ENCODE results near the gene SUPT16H.
"Not testable (repeated sequence)": the region's sequence is repeated elsewhere in the genome, so short reads cannot be mapped to it uniquely, and the experiment has no call there.

Gene SUPT16H

DNA sequence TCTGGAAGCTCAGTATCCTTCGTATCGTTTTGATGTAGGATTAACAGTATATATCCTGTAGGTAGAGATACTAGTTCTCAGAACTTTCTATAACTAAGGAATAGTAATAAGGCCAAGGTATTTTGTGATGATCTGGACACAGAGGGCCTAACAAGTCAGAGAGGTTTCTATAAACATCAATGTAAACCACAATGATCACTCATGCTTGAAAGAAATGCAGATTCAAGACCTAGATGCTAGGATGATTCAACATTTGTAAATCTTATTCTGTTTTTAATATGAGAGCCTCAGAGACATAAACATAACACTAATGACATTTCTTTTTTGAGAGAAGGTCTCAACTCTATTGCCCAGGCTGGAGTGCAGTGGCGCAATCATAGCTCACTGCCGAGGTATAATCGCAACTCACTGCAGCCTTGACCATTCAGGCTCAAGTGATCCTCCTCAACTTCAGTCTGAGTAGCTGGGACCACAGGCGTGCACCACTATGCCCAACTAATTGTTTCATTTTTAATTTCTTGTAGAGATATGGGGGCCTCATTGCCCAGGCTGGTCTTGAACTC lies 16.2 kb downstream of the SUPT16H start:
- DNase-seq (ENCODE audit: low read depth, low spot score): no peak

DNA sequence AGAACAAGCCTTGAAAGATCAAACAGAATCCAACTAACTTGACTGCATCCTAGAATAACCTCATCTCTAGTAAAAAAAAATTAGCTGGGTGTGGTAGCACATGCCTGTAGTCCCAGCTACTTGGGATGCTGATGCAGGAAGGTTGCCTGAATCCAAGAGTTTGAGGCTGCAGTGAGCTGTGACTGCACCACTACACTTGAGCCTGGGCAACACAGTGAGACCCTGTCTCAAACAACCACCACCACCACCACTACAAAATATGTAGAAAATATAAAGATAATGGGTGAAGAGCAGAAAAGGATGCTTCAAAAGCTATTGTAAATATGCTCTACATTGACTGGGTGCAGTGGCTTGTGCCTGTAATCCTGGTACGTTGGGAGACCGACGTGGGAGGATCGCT lies 27.3 kb downstream of the SUPT16H start:
- DNase-seq (ENCODE audit: low read depth, low spot score): no peak

DNA sequence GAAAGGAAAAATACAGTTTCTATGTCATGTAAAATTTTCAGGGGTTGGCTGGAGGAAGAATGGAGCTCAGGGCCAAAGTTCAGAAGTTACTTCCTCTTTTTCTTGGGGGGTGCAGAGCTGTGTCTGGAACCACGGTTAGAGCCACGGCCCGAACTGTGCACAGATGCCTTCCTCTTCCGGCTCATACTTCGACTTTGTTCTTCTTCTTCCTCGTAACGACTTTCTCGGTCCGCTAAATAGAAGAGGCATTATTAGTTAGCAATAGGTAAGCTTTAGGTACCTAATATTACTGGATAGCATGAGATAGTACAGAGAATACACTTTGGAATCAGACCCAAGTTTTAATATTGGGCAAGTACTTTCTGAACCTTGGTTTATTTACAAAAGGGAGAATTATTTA lies 31.2 kb downstream of the SUPT16H start:
- DNase-seq (ENCODE audit: low read depth, low spot score): no peak

DNA sequence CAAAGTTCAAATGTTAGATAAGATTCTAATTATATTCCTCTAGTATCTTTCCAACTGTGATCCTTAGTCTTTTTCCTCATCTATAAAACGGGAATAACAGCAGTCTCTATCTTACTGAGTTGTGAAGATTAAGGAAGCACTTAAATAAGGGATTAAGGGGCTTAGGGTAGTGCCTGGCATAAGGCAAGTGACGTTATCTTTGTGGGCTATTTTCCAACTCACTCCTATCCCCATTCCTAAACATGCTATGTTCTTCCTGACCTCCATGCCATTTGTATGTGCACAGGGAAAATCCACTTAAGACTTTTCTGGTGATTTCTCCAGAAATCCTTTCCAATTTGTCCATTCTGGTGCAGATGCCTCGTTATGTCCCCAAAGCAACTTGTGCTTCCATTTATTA lies 33.3 kb downstream of the SUPT16H start:
- no peak for DNase-seq (ENCODE audit: low read depth, low spot score)

DNA sequence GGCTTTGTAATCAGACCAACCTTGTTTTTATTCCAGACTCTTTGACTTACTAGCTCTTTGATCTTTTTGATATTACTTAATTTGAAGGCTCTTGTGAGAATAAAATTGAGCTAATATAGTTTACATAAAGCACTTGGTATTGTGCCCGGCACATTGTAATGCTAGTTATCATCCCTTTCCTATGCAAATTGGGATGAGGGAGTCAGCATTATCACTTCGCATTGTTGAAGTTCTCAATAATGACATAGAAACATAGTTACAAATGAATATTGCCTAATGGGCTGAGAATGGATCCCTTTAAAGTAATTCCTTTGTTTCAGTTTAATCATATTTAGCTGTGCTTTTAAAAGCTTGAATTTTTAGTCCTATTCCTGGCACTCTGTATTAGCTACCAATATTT lies 36.6 kb downstream of the SUPT16H start:
- no peak for DNase-seq (ENCODE audit: low read depth, low spot score)

DNA sequence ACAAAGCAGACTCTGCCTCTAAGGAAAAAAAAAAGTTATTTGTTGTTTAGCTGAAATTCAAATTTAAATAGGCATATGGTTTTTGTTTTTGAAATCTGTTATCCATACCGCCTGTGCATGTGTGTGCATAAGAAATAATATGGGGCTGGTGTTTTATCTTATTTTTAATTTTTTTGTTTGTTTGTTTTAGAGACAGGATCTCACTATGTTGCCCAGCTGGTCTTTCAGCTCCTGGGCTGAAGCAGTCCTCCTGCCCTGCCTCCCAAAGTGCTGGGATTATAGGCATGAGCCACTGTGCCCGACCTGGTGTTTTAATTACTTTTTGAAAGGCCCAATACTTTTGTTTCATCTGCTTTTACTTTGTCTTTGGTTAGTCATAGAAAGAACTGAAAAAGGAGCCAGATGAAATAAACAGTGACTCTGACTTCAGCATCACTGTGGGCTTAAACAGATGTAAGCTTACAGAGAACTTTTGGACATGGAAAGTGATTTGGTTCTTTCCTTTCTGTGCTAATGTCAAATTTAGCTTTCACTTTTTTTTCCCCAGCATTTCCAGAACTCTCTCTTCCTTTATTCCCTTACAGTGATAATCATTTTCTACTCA lies 37.2 kb downstream of the SUPT16H start:
- DNase-seq (ENCODE audit: low read depth, low spot score): no peak

DNA sequence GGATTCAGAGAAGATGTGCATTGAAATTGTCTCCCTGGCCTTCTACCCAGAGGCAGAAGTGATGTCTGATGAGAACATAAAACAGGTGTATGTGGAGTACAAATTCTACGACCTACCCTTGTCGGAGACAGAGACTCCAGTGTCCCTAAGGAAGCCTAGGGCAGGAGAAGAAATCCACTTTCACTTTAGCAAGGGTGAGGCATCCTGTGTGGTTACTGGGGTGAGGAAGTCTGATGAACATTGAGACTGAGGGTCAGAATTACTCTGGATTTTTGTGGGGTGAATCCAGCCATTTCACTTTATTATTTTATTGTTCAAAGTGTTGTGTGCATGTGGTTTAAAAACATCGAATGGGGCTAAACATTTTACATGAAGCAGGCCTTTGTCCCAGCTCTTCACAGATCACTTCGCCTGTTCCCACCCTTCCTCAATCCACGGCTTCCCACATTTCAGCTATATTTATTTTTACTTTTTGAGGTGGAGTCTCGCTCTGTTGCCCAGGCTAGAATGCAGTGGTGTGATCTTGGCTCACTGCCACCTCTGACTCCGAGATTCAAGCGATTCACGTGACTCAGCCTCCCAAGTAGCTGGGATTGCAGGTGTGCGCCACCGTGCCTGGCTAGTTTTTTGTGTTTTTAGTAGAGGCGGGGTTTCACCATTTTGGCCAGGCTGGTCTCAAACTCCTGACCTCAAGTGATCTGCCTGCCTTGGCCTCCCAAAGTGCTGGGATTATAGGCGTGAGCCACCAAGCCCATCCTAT lies 40.6 kb downstream of the SUPT16H start:
- DNase-seq (ENCODE audit: low read depth, low spot score): no peak

DNA sequence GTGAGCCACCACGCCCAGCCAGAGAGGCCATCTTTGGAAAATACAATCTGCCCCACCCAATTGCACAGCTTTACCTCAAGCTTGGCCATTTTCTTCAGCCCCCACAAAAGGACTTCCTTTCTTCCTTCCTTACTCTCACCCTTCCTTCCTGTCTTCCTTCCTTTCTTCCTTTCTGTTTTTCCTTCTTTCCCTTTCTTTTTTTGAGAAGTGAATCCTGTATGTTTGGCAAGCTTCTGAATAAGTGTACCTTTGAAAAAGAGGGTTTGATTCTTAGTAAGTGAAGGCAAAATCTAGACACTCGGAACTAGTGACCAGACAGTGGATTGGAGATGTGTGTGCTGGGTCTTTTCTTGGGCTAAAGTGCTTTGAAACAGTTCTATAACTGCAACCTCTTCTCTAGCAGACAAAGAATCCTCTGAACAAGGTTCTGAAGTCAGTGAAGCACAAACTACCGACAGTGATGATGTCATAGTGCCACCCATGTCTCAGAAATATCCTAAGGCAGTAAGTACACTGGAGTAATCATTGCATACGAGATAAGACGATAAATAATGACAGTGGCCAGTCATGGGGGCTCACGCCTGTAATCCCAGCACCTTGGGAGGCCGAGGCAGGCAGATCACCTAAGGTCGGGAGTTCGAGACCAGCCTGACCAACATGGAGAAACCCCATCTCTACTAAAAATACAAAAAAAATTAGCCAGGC lies 49.5 kb downstream of the SUPT16H start:
- DNase-seq (ENCODE audit: low read depth, low spot score): no peak

DNA sequence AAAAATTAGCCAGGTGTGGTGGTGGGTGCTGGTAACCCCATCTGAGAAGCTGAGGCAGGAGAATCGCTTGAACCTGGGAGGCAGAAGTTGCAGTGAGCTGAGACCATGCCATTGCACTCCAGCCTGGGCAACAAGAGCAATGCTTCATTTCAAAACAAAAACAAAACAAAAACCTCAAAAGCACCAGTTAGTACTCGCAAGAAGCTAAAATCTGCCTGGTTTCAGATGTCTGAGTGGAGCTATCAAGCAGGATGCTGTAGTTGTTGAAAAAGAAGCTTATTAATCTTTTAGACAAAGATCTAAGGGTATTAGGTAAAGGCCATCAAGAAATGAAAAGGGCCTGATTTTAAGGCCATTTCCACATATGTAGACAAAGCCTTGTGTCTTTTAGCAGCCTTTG lies 50.9 kb downstream of the SUPT16H start:
- no peak for DNase-seq (ENCODE audit: low read depth, low spot score)

DNA sequence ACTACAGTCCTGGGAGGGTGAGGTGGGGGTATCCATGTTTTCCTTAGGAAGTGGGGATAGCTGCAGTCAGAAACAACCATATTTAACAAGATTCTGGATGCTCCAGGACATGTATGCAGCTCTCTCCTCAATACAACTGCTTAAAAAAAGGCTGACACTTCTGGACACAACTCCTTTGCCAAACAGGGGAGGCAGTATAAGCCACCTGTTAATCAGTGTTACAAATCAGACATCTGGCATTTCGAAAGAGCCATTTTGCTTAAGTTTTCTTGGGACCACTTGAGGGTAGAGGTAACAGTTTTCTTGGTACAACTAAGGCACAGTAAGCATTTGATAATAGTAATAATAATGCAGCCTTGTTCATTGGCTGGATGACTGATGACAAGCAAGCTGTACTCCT lies 56.8 kb downstream of the SUPT16H start:
- DNase-seq (ENCODE audit: low read depth, low spot score): no peak

DNA sequence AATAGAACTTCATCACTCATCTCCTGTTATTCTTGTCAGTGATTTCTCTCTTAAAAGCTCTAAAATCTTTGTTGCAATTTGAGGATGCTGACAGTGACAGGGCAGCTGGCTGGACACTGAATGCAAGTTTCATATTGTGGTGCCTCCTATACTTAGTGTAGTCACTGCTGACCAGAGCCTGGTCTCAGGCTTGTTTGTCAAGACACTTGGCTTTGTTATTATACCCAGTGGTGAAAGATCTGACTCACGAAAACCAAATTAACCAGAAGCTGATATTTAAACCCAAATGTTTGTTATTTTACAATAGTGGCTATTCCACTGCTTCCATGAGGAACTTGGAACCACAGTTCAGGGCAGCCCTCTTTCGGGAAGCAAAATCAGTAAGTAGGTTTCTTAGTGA lies 61.1 kb downstream of the SUPT16H start:
- no peak for DNase-seq (ENCODE audit: low read depth, low spot score)

DNA sequence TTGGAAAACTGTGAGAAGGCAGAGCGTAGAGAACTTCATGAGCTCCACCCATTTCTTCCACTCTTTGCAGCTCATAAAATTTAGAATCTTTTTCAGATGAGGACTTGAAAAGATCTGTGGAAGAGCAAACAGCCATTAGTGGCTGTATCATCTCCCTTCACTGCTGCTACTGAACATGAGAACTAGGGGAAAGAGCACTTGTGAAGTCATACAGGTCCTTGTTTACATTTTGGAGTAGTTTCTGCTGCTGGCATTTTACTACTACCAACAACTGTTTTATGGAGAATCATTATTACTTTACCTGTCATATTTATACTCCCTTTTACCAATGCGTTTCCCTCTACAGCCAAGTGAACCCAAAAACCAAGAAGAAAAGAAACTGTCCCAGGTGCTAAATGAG lies 62.9 kb downstream of the SUPT16H start:
- DNase-seq (ENCODE audit: low read depth, low spot score): no peak

DNA sequence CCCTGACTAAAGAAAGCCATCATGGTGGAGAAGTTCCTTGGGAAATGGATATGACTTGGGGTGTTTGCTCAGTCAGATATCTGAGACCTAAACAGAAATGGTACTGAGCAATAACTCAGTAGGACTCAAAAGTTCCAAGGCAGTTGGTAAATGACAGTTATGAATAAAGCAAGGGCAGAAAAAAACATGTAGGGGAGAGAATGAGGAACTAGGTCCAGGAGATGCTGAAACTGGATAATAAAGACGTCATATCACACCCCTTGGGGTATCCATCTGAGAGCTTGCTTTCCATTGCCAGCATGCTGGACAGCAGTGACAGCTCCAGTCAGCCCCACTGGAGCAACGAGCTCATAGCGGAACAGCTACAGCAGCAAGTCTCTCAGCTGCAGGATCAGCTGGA lies 66.4 kb downstream of the SUPT16H start:
- DNase-seq (ENCODE audit: low read depth, low spot score): no peak

DNA sequence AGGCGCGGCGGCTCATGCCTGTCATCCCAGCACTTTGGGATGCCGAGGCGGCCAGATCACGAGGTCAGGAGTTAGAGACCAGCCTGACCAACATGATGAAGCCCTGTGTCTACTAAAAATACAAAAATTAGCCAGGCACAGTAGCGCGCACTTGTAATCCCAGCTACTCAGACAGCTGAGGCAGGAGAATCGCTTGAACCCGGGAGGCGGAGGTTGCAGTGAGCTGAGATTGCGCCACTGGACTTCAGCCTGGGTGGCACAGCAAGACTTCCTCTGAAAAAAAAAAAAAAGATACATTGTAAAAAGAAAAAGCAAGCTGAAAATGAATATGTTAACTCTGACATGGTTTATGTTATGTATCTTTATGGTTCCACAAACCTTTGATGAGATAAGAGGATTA lies 70.3 kb downstream of the SUPT16H start:
- DNase-seq (ENCODE audit: low read depth, low spot score): no peak

DNA sequence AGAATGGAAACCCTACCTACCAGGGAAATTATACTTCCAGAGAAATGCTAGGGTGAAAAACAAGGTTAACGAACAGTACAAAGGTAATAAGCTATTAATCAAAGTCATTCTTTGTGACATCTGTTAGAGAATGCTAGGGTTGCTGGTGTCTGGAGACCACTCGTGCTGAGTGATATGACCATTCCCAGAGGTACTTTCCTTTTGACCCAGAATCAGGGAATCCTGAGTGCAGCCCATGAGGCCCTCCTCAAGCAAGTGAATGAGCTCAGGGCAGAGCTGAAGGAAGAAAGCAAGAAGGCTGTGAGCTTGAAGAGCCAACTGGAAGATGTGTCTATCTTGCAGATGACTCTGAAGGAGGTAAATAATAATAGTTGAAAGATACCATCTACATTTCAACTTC lies 72.2 kb downstream of the SUPT16H start:
- DNase-seq (ENCODE audit: low read depth, low spot score): no peak

DNA sequence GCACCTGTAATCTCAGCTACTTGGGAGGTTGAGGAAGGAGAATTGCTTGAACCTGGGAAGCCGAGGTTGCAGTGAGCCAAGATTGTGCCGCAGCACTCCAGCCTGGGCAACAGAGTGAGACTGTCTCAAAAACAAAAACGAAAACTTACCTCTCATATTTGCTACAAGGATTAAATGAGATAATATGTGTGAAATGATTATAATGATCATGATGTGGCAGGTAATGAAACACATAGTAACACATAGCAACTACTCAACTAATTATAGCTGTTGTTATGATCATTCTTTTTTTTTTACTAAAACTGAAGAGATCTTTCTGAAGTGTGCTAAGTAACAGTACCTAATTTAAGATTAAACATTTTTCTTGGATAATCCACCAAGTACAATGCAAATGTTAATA lies 73.9 kb downstream of the SUPT16H start:
- DNase-seq (ENCODE audit: low read depth, low spot score): no peak

DNA sequence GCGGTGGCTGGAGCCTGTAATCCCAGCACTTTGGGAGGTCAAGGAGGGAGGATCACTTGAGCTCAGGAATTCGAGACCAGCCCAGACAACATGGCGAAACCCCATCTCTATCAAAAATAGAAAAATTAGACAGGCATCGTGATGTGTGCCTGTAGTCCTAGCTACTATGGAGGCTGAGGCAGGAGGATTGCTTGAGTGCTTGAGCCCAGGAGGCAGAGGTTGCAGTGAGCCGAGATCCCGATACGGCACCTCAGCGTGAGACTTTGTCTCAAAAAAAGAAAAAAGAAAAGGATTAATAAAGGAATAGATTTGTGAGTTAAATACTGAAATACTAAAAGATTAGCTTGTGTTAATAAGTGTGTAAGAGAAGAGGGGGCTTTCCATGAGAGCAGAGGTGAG lies 74.6 kb downstream of the SUPT16H start:
- no peak for DNase-seq (ENCODE audit: low read depth, low spot score)

DNA sequence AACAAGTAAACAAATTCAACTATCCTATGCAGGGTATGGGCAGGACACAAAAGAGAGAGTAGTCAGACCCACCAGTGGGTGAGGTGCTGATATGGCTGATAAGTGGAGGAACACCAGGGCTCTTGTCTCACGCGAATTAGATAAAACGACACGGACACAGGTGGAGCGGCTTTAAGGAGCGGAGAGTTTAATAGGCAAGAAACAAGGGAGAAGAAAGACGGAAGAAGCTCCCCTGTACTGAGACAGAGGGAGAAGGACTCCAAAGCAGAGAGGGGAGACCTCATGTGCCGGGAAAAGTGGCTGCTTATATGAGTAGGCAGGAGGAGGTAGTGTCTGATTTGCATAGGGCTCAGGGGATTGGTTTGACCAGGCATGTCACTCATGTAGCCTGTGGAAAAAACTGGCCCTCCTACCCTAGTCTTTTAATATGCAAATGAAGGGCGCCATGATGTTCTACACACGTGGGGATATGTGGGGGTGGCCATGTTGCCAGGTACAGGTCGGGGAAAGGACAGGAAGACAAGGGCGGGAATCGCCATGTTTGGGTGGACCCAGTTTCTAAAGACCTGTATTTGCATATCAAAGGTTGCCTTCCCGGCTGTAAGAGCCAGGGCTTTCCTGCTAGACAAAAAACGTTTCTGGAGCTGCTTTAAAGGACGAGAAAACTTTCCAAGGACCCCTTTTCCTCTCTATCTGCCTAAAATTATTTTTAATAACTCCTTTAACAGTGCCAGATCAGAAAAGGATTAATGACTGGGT lies 75.2 kb downstream of the SUPT16H start:
- DNase-seq (ENCODE audit: low read depth, low spot score): peak; percentile 18

DNA sequence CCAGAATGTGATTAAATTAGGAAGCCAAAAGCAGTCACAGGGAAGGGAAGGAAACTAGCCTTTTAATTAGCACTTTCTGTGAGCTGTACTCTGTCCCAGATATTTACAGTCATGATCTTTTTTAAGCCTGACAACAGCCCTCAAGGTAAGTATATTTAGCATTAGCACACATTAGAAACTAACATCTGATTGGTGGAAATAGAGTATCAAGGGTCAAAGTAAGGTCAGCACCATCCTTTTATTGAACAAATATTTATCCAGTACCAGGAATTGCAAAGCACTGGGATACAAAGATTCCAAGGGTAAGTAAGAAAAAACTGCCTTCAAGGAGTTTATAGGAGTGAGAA lies 75.7 kb downstream of the SUPT16H start:
- DNase-seq (ENCODE audit: low read depth, low spot score): no peak

DNA sequence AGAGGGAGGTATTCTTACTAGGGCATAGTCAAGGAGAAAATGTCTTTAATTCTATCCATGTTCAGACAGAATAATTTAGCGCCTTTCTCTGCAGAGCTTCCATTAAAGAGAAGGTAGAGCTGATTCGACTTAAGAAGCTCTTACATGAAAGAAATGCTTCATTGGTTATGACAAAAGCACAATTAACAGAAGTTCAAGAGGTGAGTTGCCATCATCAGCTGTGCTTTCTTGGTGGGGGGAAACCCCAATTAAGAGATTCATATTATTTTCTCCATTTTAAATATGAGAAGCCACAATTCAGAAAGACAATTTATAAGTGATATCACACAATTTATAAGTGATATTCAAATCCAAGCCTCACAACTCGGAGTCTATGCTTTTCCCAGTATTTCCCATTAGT lies 76.2 kb downstream of the SUPT16H start:
- DNase-seq (ENCODE audit: low read depth, low spot score): no peak

DNA sequence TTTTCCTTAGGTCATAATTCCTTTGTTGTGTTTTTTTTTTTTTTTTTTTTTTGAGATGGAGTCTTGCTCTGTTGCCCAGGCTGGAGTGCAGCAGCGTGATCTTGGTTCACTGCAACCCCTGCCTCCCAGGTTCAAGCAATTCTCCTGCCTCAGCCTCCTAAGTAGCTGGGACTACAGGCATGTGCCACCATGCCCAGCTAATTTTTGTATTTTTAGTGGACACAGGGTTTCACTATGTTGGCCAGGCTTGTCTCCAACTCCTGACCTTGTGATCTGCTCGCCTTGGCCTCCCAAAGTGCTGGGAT lies 81.0 kb downstream of the SUPT16H start:
- DNase-seq (ENCODE audit: low read depth, low spot score): not testable (repeated sequence)
